GM21447 (cell line): ENCODE measurements around the gene SF3B6.
"Not testable (repeated sequence)": the region's sequence is repeated elsewhere in the genome, so short reads cannot be mapped to it uniquely, and the experiment has no call there.

Source experiments
- ATAC-seq: cut with Tn5 transposase; IDR thresholded peaks from one replicate; pipeline ENCODE4 v1.9.1; 2021; ENCODE audit not compliant: unreplicated experiment

The SF3B6 gene

GRCh38 chr2:24095171-24095677 lies 19.1 kb upstream of the SF3B6 start:
- ATAC-seq, result not testable (repeated sequence)

- not testable (repeated sequence) for ATAC-seq
These were observed 17.1 kb upstream of the SF3B6 start for GRCh38 chr2:24093270-24093669.

- ATAC-seq, result no peak
These were observed 12.8 kb upstream of the SF3B6 start for GRCh38 chr2:24088821-24089359.

DNA sequence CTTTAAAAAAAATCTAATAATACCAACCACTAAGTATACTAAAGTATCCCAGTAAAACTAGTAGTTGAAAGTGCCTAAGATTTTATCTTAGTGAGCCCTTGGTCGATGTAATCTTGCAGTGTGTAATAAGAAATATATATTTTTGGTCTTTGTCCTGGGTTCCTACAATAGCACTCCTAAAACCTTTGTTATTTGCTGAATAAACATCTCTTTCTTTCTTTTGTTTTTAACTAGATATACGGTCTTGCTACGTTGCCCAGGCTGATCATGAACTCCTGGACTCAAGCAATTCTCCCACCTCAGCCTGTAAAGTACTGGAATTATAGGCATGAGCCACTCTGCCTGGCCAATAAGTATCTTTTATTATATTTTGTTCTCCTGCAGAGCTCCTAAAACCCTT lies 10.9 kb upstream of the SF3B6 start:
- ATAC-seq, result no peak

- no peak for ATAC-seq
These were observed 10.1 kb upstream of the SF3B6 start for GRCh38 chr2:24086241-24086640.

DNA sequence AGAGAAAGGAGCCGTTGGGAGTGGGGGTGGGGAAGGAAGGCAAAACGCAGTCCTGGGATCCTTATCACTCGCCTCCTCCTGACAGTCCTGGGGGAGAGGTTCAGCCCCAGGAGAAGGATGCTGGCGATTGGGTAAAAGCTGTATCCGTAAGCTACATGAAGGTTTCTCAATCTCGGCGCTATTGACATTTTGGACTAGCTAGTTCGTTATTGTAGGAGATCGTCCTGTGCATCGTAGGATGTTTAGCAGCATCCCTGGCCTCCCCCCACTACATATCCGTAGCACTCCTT lies 9.0 kb upstream of the SF3B6 start:
- ATAC-seq, result no peak

GRCh38 chr2:24084386-24085199 lies 8.5 kb upstream of the SF3B6 start, which contains the start of gene TP53I3:
Gene TP53I3 (minus strand): TSS chr2:24084834. CDS start chr2:24084326, 508 bp downstream.
- peak; percentile 71 for ATAC-seq

GRCh38 chr2:24083567-24084385 lies 7.7 kb upstream of the SF3B6 start:
- ATAC-seq, result peak; percentile 85

GRCh38 chr2:24082787-24083566 lies 6.9 kb upstream of the SF3B6 start:
- no peak for ATAC-seq

DNA sequence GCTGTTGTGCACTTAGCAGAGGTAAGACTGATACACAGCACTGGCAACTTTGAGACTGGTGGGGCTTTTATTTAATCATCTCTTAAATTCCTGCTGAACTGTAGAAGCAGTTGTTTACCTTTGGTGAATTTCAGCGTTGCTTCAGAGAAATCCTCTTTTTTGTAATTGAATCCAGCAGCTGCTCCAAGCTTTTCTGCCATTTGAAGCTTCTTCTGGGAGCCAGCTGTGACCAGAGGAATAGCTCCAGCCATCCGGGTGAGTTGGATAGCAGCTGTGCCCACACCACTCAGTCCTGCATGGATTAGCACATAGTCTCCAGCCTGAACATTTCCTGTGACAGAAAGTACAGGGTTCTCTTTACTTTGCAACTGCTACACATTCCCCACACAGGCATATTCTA lies 4.6 kb upstream of the SF3B6 start:
- ATAC-seq, result no peak

DNA sequence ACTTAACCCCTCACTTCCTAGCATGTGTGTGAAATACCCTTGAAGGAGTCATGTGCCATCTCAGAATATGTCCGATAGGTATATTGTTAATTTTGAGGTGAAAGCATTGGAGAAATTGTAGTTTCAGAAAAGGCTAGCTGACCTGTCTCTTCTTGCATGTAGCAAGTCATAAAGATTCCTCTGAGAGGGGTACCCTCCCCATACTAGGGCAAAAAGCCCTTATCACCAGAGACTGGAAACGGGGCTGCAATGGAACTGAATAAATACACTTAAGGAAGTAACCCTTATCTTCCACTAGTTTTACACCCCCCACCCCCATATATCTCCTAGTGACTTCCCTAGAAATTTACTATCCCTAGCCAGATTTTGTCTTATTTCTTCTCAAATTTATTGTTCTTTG lies 1.8 kb upstream of the SF3B6 start:
- no peak for ATAC-seq

DNA sequence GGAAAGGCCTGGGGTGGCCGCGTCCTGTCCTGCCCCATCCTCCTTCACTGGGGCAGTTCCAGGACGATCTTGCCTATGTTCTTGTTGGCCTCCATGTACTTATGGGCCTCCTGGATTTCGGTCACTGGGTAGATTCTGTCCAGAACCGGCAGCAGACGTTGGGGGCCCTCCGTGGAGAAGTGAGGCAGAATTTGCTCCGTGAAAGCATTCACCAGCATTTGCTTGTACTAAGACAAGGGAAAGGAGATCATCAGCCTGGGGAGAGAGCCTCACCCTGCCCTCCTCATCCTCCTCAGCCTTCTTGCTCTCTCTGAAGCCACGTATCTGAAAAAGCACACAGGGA lies 1.4 kb upstream of the SF3B6 start:
- ATAC-seq, result no peak

- ATAC-seq, result peak; percentile 11
These were observed 866 bp upstream of the SF3B6 start for GRCh38 chr2:24076849-24077534.

DNA sequence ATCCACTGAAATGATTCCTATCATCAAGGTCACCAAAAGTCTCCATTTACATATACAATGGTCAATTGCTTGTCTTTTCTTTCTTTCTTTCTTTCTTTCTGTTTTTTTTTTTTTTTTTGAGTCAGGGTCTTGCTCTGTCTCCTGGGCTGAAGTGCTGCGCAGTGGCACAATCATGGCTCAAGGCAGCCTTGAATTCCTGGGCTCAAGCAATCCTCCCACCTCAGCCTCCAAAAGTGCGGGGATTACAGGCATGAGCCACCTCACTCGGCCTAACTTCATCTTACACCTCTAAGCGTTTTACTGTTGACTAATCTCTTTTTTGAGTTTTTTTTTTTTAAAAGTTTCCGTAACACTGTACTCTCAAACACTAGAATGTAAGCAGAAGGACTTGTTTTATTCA lies 867 bp downstream of the SF3B6 start:
- ATAC-seq, result no peak

DNA sequence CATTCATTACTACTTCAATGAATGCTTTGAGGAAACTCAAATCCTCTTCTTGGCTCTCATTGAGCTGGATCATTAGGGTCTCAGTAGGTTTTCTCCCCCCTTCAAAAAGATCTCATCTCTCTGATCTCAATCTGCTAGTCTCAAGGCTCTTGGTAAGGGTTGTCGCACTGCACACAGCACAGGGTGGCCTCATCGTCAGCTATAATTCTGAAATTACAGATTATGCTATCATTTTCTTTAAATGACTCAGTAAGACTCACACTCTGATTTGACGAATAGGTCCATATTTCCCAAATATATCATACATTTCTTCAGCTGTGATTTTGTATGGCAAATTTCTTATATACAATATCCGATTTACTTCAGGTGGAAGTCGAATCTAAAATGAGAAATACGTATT lies 2.3 kb downstream of the SF3B6 start:
- ATAC-seq, result no peak

GRCh38 chr2:24072259-24072658 lies 3.9 kb downstream of the SF3B6 start:
- no peak for ATAC-seq

DNA sequence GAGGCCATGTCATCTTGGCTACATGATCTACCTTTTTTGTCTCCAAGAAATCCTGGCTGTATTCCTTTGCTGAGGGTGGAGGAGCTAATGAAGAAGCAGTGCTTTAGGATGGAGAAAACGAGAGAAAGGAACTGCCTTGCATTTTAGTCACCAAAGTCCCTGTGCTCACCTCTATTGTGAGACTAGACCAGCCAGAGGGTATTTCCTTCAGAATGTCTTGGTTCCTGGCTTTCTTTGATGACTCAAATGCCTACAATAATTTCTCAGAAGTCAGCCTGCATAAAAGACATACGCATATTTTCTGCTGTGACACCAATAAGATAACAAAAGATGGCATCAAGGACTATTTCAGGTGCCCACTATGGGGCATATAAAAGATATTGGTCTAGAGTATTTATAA lies 10.8 kb downstream of the SF3B6 start:
- ATAC-seq, result no peak

DNA sequence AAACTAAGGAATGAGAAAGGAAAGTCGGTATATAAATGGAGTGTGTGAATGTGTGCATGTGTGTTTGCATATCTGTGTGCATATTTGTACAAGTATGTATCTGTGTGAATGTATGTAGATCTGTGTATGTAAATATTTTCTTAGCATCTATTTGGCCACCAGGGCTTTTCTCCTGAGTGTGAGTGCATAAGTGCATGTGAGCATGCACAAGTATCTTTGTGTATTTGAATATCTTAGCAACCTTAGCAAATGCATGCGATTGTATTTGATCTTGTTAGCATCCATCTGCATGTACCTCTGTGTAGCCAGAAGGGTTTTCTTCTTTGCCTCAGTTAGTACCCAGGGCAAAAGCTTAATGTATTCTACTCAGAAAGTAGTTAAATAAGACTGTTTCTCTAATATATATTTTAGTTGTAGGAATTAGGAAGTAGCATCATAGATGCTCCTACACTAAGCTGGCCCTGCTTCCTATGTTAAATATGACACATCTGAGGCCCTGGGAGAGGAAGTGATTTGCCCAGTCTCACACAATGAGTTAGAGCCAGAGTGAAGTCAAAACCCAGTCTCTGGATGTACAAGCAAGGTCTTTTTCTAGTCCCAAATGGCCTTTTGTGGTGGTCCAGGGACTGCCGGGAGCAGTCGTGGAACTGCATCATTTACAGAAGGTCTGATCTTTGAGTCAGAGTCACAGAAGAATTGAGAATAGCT lies 17.4 kb downstream of the SF3B6 start:
- no peak for ATAC-seq

- ATAC-seq, result no peak
These were observed 20.4 kb downstream of the SF3B6 start for GRCh38 chr2:24055750-24056149.
